Limb (tissue), 2 donors: ENCODE results near the gene ZNF513.
A peak's percentile ranks its signal among the peaks of the same experiment; 100 is the strongest.
"Not testable (repeated sequence)": the region's sequence is repeated elsewhere in the genome, so short reads cannot be mapped to it uniquely, and the experiment has no call there.

Experiments used
- DNase-seq, 2 donors: peaks; one replicate each; pipeline ENCODE4 v3.0.0-alpha.2; 2016; ENCODE audit errors: extremely low spot score in 2 of 2

The ZNF513 gene, protein sequence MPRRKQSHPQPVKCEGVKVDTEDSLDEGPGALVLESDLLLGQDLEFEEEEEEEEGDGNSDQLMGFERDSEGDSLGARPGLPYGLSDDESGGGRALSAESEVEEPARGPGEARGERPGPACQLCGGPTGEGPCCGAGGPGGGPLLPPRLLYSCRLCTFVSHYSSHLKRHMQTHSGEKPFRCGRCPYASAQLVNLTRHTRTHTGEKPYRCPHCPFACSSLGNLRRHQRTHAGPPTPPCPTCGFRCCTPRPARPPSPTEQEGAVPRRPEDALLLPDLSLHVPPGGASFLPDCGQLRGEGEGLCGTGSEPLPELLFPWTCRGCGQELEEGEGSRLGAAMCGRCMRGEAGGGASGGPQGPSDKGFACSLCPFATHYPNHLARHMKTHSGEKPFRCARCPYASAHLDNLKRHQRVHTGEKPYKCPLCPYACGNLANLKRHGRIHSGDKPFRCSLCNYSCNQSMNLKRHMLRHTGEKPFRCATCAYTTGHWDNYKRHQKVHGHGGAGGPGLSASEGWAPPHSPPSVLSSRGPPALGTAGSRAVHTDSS

DNA sequence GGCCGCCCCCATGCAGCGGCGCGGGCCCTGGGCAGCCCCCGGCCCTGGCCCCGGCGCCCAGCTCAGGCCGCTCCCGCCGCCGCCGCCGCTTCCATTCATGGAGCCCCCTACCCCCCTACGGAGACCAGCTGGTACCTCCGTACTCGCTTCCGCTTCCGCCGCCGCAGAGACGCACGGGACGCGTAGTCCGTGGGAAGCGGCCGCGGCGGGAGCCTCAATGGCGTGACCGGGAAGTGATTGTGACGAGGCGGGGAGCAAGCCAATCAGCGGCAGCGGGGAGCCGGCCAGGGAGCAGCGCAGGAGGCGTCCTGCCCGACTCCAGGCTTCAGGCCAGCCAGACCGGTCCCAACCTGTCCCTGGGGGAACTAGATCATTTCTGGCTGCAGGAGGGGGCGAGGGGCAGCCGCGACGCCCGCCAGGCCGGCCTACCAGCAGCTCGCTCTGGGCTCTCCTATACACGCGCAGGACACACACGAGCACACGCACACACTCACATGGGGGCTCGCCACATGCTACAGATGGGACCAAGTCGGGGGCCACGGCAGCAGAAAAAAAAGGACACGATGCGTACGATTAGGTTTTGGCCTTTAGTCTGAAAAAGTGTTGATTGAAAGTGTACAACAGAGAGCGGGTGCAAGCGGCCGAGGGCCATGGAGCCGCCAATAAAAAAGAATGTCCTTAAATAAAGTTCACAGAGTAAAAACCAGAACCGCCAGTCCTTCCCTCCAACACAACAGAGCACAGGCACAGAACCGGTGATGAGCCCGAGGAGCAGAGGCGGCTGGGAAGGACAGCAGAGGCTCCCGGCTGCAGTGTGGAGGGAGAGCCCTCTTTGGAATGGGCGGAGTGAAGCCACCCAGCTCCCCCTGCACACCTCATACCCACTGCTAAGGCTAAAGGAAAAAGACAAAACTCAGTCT, at the start of gene ZNF513:
TSS of gene ZNF513 (minus strand) at position 109 of the 920 bp plus-strand sequence. CDS start 208 bp downstream, outside the sequence.
- DNase-seq, result peak; percentile 96

DNA sequence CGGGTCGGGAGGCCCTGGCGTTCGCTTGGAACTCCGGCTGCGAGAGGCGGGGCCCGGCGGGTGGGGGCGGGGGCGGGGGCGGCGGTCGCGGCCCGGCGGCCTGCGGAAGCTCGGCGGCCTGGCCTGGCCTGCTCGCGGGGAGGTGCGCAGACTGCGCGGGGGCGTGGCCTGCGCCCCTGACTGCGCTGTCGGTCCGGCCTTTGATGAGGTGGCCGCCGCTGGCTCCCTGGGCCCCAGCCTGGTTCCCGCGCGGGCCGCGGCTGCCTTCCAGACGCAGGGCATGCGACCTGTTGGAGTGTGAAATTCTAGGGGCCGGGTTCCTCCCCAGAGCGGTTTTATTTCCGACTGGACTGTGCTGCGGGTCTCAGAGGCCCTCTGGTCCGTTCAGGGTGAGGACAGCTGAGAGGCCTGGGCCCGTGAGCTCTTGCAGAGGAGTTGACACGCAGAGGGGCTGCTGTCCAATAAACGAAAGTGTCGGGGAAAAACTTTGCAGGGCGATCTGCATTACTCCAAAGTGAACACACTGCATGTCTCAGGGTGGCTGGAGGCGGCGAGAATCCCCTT, 48.5 kb upstream of the ZNF513 start:
- peak; percentile 83 to 88 for DNase-seq

DNA sequence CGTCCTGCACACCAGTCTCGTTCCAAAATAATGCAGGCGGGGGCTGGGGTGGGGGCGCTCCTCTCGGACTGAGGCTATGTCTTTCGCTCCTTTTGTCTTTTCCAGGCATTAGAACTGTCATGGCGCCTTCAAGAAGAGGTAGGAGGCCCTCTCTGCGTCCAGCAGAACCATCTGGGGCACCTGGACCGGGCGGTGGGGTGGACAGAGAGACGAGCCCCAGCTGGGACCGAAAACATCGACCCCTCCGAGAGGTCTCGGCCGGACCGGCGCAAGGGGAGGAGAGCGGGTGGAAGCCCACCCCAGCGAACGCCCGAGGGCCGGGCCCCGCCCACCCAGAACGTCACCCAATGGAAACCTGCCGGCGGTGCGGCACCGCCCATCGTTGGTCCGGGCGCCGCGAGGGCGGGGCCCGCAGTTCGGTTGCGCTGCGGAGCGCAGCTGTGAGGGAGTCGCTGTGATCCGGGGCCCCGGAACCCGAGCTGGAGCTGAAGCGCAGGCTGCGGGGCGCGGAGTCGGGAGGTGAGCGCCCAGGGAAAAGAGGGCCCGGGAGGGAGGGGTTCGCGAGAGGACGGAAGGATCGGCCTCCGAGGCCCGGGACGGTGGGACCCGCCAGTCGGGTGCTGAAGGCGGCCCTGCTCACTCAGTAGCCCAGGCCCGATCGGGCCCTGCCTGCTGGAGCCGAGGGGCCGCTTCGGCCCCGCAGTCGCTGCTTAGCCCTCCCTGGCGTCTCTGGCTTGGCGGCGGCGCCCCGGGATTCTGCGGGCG, 47.9 kb upstream of the ZNF513 start, which contains the start of gene NRBP1:
TSS of gene NRBP1 (plus strand) at position 419 of the 765 bp plus-strand sequence. CDS start 4,643 bp downstream, outside the sequence.
- DNase-seq, result peak; percentile 92 to 96

DNA sequence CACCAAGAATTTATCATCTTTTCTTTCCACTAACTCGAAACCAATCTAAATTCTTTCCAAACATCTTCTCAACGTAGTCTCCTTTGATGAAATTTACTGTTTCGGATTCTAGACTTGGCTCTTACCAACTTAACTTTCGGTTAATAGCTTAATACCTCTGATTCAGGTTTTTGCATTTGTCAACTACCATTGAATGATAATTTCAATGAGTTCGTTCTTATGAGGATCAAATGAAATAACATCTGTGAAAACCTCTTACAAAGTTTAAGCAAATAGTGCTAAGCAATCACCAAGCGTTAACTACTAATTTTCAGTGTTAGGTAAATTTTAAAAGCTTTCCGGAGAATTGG, 47.3 kb upstream of the ZNF513 start:
- DNase-seq, result no peak

DNA sequence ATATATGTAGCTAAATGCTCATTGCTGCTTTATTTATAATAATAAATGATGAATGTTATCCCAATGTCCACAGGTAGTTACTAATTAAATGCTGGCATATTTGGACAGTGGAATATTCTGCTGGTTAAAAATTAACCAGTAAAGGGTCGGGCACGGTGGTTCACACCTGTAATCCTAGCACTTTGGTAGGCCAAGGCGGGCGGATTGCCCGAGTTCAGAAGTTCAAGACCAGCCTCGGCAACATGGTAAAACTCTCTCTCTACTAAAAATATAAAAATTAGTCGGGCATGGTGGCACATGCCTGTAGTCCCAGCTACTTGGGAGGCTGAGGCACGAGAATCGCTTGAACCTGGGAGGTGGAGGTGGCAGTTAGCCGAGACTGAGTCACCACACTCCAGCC, 44.5 kb upstream of the ZNF513 start:
- not testable (repeated sequence) for DNase-seq

DNA sequence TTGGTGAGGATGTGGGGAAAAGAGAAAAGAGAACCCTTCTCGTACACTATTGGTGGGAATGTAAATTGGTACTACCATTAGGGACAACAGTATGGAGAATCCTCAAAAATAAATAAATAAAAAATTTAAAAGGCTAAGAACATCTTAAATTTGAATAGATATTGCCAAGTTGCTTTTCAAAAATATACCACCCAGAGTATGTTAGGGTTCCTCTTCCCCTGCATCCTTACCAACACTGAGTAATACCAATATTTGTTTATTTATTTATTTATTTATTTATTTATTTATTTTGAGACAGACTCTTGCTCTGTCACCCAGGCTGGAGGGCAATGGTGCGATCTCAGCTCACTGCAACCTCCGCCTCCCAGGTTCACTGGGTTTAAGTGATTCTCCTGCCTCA, 42.4 kb upstream of the ZNF513 start:
- no peak for DNase-seq

DNA sequence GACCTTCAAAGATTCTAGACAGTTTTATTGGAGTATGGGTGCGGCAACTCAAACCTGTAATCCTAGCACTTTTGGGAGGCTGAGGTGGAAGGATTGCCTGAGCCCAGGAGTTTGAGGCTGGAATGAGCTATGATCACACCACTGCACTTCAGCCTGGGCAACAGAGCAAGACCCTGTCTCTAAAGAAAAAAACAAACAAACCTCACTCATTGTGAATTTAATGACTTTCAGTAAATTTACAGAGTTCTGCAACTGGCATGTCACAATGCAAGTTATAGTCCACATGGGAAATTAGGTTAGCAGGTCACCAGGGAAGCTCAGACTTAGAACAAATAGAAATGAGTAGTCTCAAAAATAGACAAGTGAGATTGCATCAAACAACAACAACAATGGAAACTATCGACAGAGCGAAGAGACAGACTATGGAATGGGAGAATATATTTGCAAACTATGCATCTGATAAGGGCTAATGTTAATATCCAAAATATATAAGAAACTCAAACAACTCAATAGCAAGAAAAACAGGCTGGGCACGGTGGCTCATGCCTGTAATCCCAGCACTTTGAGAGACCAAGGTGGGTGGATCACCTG, 41.2 kb upstream of the ZNF513 start:
- no peak for DNase-seq

DNA sequence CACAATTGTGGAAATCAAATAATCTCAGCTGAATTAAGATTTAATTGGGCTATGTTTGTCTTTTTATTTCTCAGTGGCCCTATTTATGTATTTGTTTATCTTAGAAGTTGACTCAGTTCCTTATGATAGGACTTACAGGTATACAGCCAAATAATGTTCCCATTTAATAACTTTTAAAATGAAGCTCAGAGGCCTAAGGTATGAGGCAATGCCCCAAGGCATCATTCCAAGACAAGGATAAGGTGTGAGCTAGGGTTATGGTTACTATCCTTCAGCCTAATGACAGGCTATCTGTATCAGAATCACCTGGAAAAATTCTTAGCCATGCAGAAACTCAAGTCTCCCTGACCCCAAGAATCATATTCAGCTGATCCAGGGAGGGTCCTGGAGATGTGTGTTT, 40.5 kb upstream of the ZNF513 start:
- DNase-seq, result no peak

DNA sequence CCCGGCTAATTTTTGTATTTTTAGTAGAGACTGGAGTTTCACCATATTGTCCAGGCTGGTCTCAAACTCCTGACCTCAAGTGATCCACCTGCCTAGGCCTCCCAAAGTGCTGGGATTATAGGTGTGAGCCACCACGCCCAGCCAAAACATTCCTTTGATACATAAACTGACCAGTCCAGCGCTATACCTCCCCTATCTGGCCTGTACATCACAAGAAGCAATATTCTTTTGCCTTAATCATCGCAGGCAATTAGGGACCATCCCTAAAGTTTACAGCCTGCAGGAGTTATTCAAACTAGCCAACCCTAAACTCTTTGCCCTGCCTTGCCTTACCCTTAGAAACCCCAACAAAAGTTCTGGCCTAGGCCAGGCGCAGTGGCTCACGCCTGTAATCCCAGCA, 35.6 kb upstream of the ZNF513 start:
- no peak for DNase-seq

DNA sequence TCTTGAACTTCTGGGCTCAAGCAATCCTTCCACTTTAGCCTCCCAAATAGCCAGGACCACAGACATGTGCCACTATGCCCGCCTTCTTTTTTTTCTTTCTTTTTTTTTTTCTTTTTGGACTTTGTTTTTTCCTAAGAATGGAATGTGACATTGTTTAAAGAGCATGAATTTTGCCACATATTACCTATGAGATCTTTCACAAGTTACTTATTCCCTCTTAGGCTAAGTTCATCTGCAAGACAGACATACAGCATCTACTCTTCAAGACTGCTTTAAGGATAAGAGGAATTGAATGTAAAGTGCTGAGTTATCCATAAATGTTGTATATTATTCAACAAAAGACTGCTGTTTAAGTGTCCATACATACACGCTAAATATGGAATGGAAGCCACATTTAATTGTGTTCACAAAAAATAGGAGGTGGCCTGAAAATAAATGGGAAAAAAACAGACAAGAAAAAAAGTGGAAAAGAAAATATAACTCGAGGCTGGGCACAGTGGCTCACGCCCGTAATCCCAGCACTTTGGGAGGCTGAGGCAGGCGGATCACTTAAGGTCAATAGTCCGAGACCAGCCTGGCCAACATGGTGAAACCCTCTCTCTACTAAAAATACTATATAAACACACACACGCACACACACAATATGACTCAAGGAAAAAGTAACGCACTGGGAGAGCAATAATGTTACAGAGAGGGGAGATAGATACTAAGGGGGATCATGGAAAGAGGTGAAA, 32.1 kb upstream of the ZNF513 start:
- DNase-seq, result no peak

DNA sequence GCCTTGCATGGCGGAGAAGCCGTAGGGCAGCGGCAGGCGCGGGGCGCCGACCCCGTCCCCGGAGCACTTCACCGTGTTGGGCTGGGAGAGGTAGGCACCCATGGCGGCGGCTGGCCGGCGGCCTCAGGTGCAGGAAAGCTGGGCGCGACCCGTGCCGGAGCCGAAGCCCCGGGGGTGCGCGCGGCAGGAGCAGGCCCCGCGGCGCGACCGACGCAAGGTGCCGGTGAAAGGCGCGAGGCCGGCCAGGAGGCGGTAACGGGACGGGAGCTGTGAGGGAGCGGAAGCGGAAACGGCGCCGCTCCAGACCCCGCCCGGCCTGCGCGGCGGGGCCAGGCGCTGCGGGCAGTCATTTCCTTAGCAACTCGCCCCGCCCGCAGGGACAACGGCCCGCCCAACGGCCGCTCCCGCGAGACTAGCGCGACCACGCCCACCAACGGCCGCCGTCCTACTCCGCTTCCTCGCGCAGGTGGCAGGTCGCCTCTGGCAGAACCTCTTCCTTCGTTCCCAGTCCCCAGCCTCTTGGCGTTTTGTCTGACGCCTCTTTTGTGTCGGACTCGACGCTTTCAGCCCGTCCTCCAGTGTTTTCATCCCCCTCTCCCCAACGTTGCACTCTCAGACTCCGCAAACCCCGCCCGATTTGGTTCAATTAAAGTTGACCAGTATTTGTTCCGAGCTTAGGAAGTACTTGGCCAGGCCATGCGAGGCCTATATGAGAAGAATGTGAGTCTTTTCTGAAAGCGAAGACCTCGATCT, 29.0 kb upstream of the ZNF513 start, which contains the start of gene PPM1G:
TSS of gene PPM1G (minus strand) at position 271 of the 753 bp plus-strand sequence. CDS start at position 102, 169 bp downstream.
- DNase-seq, result peak; percentile 93 to 97

DNA sequence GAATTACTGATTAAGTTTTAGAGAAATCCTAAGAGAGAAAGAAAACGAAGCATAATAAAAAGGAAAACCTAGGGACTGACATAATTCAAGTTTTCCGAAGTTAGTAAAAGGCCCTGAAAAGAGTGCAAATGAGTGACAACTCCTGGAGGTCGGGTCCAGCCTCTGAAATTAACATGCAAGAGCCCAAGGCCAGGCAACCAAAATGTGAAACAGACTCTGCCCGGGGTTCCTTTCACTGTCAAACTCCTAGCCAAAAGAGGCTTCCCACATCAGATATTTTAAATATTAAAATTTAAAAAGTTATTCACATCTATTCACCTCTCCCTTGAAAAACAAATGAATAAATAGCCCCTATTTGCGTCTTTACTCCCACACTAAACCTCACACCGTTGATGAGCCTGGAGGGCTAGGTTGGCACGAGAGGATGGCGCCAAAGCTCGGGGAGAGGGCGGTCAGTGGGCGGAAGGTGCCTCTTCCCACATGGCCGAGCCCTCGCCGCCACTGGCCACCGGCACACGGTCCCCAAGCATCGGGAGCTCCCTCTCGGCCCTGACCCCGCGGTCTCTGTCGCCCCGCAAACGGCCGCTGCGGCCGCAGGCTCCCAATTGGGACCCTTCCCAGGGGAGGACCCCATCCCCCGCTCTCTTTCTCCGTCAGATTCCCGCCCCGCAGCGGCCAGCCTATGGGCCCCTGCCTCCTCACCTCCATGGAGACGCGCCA, 28.2 kb upstream of the ZNF513 start:
- DNase-seq, result no peak

DNA sequence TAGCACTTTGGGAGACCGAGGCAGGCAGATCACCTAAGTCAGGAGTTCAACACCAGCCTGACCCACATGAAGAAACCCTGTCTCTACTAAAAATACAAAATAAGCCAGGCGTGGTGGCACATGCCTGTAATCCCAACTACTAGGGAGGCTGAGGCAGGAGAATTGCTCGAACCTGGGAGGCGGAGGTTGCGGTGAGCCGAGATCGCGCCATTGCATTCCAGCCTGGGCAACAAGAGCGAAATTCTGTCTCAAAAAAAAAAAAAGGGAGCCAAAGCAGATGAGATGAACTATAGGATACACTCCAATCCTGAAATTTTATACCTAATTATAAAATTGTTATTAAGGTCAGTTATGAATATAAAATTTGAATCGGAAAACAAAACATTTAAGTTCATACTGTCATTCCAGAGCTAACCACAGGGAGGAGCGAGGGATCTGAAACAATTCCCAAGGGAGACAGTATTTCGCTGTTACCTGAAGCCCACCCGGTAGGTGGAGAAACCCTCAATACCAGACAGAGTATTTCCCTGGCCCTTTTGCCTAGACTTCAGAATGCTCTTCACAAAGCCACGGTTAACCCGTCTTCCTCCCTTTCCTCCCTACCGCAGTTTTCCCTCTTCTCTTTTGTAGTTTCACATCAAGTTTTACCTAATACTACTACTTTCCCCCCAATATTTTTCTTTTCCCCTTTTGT, 27.4 kb upstream of the ZNF513 start:
- peak; percentile 37 to 48 for DNase-seq

DNA sequence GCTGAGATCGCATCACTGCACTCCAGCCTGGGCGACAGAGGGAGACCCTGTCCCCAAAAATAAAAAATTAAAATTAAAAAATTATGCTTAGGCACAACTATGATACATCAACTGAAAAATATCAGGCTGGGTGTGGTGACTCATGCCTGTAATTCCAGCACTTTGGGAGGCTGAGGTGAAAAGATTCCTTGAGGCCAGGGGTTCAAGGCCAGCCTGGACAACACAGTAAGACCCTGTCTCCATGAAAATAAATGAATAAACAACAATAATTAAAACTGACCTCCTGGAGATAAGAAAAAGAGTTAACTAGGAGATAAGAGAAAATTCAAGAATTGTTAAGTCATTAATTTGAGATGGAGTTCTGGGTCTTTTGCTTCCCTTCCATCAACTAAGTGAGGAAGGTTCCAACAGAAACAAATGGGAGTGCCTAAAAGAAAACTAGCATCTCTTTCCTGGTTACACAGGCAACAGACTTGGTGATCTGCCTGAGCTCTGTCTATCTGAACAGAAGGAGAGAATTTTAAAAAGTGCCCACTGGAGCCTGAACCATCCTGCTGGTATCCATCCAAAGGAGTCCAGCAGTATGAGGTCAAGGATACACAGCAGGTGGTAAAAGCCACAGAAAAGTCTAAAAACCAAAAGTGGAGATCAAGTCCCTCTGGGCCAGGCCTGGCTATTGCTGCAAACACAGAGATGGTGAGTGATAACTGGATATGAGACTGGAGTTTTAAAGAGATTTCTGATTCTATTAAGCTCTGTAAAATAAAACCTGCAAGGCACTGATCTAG, 20.0 kb upstream of the ZNF513 start:
- DNase-seq, result no peak

DNA sequence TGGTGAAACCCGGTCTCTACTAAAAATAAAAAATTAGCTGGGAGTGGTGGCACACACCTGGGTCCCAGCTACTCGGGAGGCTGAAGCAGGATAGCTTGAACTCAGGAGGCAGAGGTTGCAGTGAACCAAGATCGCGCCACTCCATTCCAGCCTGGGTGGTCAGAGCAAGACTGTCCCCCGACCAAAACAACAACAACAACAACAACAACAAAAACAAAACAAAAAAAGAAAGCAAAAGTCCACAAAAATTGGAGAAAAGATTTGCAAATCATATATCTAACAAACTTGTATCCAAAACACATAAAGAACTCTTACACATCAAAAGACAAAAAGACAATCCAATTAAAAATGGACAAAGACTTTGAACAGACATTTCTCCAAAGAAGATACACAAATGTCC, 18.4 kb upstream of the ZNF513 start:
- DNase-seq, result no peak

DNA sequence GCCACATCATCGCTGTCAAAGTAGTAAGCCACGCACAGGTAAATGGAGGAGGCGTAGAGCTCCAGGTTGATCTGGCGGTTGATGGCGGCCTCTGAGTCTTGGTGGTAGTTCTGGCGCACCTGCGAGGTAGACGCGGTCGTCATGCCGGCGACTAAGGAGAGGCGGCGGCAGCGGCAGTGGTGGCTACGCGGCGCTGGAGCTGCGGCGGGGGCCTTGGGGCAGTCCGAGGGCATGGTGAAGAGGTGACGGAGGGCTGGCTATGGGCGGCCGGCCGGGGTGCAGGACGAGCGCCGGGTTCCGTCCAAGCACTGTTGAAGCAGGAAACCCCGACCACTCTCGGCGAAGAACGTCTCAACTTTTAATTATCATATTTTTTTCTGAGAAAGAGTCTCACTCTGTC, 12.7 kb upstream of the ZNF513 start:
- DNase-seq, result no peak
